ENCODE measurements around the gene P2RX4.
"Not testable (repeated sequence)": the region's sequence is repeated elsewhere in the genome, so short reads cannot be mapped to it uniquely, and the experiment has no call there.

- not testable (repeated sequence) for TF ChIP-seq CTCF, POLR2A (IDR thresholded peaks at IDR 0.05)
Measured at GRCh38 chr12:121282910-121283309, 73.0 kb downstream of the P2RX4 start.

Measured in tibial nerve (tissue), 3 donors.